Transverse colon (tissue), 4 donors: ENCODE measurements around the gene GALR2. TPM values are rescaled to one million over a fixed set of nuclear protein-coding genes. Genes with fewer than 3 reads are reported as not detected.

Source experiments
- DNase-seq: peaks from one replicate; pipeline ENCODE4 v3.0.0-alpha.2; 2019
- H3K27ac ChIP-seq, 4 donors: fragments of 200-600 bp; sonication (generic); 2 replicates each; pipeline ENCODE4 v1.5.1; 2016 to 2018; ENCODE audit warnings: inconsistent platforms in 4 of 4
- H3K27me3 ChIP-seq: fragments of 200-600 bp; sonication (generic); 2 replicates; pipeline ENCODE4 v1.5.1; 2017; ENCODE audit warnings: inconsistent platforms
- H3K36me3 ChIP-seq, 4 donors: fragments of 200-600 bp; sonication (generic); 2 replicates each; pipeline ENCODE4 v1.5.1; 2017 to 2019; ENCODE audit warnings: inconsistent platforms in 4 of 4
- H3K4me1 ChIP-seq, 4 donors: fragments of 200-600 bp; sonication (generic); 2 replicates each; pipeline ENCODE4 v1.5.1; 2017 to 2020; ENCODE audit warnings: inconsistent platforms in 4 of 4
- H3K4me3 ChIP-seq, 4 donors: fragments of 200-600 bp; sonication (generic); 1 replicate in 1 of 4; 2 replicates in 3 of 4; pipeline versions ENCODE4 v1.5.1 to v1.6.1; 2017 to 2019; ENCODE audit warnings: inconsistent platforms in 4 of 4
- H3K9me3 ChIP-seq, 2 donors: fragments of 200-600 bp; sonication (generic); 2 replicates each; pipeline ENCODE4 v1.5.1; 2017 to 2019; ENCODE audit warnings: inconsistent platforms in 2 of 2
- CTCF ChIP-seq, 5 experiments: fragments of 200-600 bp in 3 of 5; fragments of 450-650 bp in 2 of 5; sonication (generic) in 3 of 5; IDR thresholded peaks; 1 replicate in 2 of 5; 2 replicates in 3 of 5; pipeline ENCODE4 v1.5.1; 2016 to 2017; ENCODE audit warnings: antibody characterized with exemption in 5 of 5, inconsistent platforms in 3 of 5, mild to moderate bottlenecking in 2 of 5, moderate library complexity in 1 of 5
- EP300 ChIP-seq: sonication (generic); formaldehyde crosslinking; IDR thresholded peaks from one replicate; pipeline ENCODE4 v1.6.1; 2017; ENCODE audit warnings: antibody characterized with exemption, low read depth
- POLR2A ChIP-seq: fragments of 450-650 bp; IDR thresholded peaks from one replicate; pipeline ENCODE4 v1.6.1; 2016; ENCODE audit warnings: antibody characterized with exemption, mild to moderate bottlenecking, moderate library complexity
- POLR2AphosphoS5 ChIP-seq, 3 donors: sonication (generic); formaldehyde crosslinking; IDR thresholded peaks; one replicate each; pipeline ENCODE4 v1.6.1; 2016; ENCODE audit warnings: antibody characterized with exemption in 3 of 3
- WGBS, 2 donors: methylation state at CpG; one replicate each; pipeline ENCODE4 v1.1.5; 2018; ENCODE audit warnings: low coverage in 1 of 2; 5-methylcytosine and 5-hydroxymethylcytosine counted together
- in situ Hi-C, 4 donors: fragments of 200-750 bp; cut with MboI; loops; one replicate each; pipeline versions ENCODE4 v1.15.0 to v1.15.1; 2017; ENCODE audit warnings: low sequenced_read_pairs in 3 of 4, low pct_ligation_motif_present in 1 of 4, low pct_unique_long_range_greater_than_20kb in 1 of 4
- intact Hi-C: fragments of 100-400 bp; cut with DNase I; formaldehyde crosslinking; loops from one replicate; pipeline ENCODE4 v1.15.1; 2023; ENCODE audit warnings: low total_unique reads
- total RNA-seq, 4 donors: library from RNA; depleted of rRNA; stranded (reverse); fragments of >200 nt; gene quantifications; one replicate each; pipeline ENCODE4 v1.1.0, GENCODE V29; 2016

The GALR2 gene
- total RNA-seq, 4 donors from 2014 or later = 1.9 to 10.0 (median 3.2) TPM; not detected in 1

GRCh38 chr17:76085066-76085730 lies 10.6 kb downstream of the GALR2 start:
- TF ChIP-seq EP300 (no peak), POLR2AphosphoS5 (IDR thresholded peaks at IDR 0.05) (no peak), POLR2A (no peak), CTCF (IDR thresholded peaks at IDR 0.05) (no peak)
- WGBS, 2 donors = 85% methylated on average over 17 of the region's 17 CpGs; no CpG with 5 or more reads in 1 of the 2 donors
- DNase-seq = no peak
- H3K27me3 ChIP-seq = peaks cover 5% of the 10 kb centered on the region
- H3K9me3 ChIP-seq = no peaks in the 10 kb centered on the region
- H3K4me1 ChIP-seq = no peaks in the 10 kb centered on the region
- H3K27ac ChIP-seq = no peak overlapping the region
- in situ Hi-C loops = no loop called here
- no peak overlapping the region for H3K4me3 ChIP-seq
- intact Hi-C loops = no loop called here
- H3K36me3 ChIP-seq = peaks cover 0 to 40% (median 18%) of the 10 kb centered on the region in 4 donors

- Histone ChIP-seq H3K9me3 (no peaks in the 10 kb centered on the region), H3K27me3 (no peaks in the 10 kb centered on the region), H3K4me1 (no peaks in the 10 kb centered on the region), H3K27ac (no peak overlapping the region), H3K36me3 (peaks cover 0 to 46% (median 22%) of the 10 kb centered on the region in 4 donors), H3K4me3 (no peak overlapping the region)
- 92 to 100% methylated on average over 1 to 12 of the region's 13 CpGs for WGBS, 2 donors
- DNase-seq = no peak
- intact Hi-C loops = no loop called here
- in situ Hi-C loops = no loop called here
- TF ChIP-seq CTCF (IDR thresholded peaks at IDR 0.05) = no peak
- no peak for TF ChIP-seq POLR2A
- TF ChIP-seq EP300 = no peak
- TF ChIP-seq POLR2AphosphoS5 (IDR thresholded peaks at IDR 0.05) = no peak
These were observed 11.3 kb downstream of the GALR2 start for GRCh38 chr17:76085731-76086366.

GRCh38 chr17:76086384-76086783 lies 11.8 kb downstream of the GALR2 start:
- H3K36me3 ChIP-seq = peaks cover 0 to 46% (median 22%) of the 10 kb centered on the region in 4 donors
- intact Hi-C loops = no loop called here
- no peak for DNase-seq
- no peak overlapping the region for H3K4me3 ChIP-seq
- TF ChIP-seq POLR2A = no peak
- no peak for TF ChIP-seq POLR2AphosphoS5 (IDR thresholded peaks at IDR 0.05)
- TF ChIP-seq CTCF (IDR thresholded peaks at IDR 0.05) = no peak
- no peaks in the 10 kb centered on the region for H3K4me1 ChIP-seq
- in situ Hi-C loops = no loop called here
- H3K9me3 ChIP-seq = no peaks in the 10 kb centered on the region
- H3K27ac ChIP-seq = no peak overlapping the region
- H3K27me3 ChIP-seq = no peaks in the 10 kb centered on the region
- WGBS, 2 donors = 97% methylated on average over 9 of the region's 9 CpGs; no CpG with 5 or more reads in 1 of the 2 donors

GRCh38 chr17:76087531-76087930 lies 12.9 kb downstream of the GALR2 start:
- H3K9me3 ChIP-seq = no peaks in the 10 kb centered on the region
- no peaks in the 10 kb centered on the region for H3K27me3 ChIP-seq
- H3K4me1 ChIP-seq = no peaks in the 10 kb centered on the region
- in situ Hi-C loops (no loop called here), intact Hi-C loops (no loop called here)
- H3K36me3 ChIP-seq = peaks cover 0 to 46% (median 23%) of the 10 kb centered on the region in 4 donors
- no peak overlapping the region for H3K4me3 ChIP-seq
- TF ChIP-seq CTCF (IDR thresholded peaks at IDR 0.05) (no peak), EP300 (no peak), POLR2A (no peak), POLR2AphosphoS5 (IDR thresholded peaks at IDR 0.05) (no peak)
- WGBS, 2 donors = 98% methylated on average over 6 of the region's 11 CpGs; no CpG with 5 or more reads in 1 of the 2 donors
- H3K27ac ChIP-seq = no peak overlapping the region
- DNase-seq = no peak
